GM12874 (cell line): ENCODE data around the gene IMPA2.

Experiments
- TF ChIP-seq, protein P1 (sequence below): IDR thresholded peaks from 2 replicates; pipeline ENCODE4 v1.5.1; 2011; ENCODE audit warnings: low read depth, mild to moderate bottlenecking, control low read depth, low read length, moderate library complexity; ENCODE audit not compliant: insufficient read depth

Gene IMPA2

DNA sequence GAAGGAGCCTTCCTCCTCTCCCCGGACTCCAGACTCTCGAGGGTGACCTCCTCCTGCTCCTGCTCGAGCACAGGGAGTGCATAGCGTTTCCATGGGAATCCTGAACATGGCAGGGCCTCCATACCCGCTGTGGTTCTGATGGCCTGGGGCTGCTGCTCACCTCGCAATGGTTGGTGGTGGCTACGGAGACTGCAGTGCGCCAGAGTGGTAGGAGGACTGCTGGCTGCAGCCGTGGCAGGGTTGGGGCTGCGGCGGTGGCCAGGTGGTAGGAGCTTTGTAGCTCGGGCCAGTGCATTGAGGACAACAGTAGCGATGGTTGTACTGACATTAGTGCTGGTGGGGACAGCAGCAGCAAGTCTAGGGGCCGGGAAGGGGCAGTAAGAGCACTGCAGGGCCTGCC lies 80.4 kb downstream of the IMPA2 start:
- TF ChIP-seq, protein P1, sequence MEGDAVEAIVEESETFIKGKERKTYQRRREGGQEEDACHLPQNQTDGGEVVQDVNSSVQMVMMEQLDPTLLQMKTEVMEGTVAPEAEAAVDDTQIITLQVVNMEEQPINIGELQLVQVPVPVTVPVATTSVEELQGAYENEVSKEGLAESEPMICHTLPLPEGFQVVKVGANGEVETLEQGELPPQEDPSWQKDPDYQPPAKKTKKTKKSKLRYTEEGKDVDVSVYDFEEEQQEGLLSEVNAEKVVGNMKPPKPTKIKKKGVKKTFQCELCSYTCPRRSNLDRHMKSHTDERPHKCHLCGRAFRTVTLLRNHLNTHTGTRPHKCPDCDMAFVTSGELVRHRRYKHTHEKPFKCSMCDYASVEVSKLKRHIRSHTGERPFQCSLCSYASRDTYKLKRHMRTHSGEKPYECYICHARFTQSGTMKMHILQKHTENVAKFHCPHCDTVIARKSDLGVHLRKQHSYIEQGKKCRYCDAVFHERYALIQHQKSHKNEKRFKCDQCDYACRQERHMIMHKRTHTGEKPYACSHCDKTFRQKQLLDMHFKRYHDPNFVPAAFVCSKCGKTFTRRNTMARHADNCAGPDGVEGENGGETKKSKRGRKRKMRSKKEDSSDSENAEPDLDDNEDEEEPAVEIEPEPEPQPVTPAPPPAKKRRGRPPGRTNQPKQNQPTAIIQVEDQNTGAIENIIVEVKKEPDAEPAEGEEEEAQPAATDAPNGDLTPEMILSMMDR: no peak

DNA sequence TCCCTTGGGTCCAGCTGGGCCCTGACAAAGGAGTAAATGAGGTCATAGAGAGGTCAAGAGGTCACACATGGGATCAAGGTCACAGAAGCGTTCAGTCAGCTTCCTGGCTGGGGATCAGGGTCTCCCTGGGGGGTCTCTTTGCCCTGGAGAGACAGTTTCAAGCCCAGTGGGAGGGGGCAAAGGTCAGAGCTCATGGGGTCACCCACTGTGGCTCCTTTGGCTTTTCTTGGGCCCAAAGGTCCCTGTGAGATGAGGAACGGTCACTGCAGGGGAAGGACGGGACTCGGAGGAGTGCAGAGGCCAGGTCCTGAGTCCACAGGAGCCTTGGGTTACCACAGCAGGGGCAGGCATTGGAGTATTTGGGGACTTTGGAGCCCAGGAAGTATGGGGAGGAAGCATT lies 81.7 kb downstream of the IMPA2 start:
- TF ChIP-seq, protein P1: no peak

DNA sequence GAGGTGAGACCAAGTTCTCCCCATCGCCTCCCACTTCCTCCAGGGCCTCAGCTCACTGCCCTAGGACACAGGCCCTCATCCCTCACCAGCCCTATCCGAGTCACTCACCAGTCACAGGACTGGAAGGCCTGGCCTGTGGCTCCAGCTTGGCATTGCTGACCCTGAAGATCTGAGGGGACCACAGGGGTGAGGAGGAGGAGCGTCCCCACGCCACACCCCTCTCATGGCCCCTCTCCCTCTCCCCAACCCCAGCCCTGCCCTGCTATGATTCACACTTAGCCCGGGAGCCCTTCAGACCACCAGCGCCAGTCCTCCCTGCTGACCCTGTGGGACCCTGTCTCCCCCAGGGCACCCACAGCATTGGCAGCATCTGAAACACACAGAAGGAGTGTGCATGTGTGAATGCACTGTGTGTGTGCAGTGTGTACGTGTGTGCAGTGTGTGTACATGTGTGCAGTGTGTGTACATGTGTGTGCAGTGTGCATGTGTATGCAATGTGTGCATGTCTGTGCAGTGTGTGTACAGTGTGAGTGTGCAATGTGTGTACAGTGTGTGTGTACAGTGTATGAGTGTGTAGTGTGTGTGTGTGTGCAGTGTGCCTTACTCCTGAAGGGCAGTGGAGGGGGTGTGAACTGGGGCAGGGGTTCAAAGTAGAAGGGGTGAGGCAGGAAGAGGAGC lies 82.9 kb downstream of the IMPA2 start:
- TF ChIP-seq, protein P1: no peak

DNA sequence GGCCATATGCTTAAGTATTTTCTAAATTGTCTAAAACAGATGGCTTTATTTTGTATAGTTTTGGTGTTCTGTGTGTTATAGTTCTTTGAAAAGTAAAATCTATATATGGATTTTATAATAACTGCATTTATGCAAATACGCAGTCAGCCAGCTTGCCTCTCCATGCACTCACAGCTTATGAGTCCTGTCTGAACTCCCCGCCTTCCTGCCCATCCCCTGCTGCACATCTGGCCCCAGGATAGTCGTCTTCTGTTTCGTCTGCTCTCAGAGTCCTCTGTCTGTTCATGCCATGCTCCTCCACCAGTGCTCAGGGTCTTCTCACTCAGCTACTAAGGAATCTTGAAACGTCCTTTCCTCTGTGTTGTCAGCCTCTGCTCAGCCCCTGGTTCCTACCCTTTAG lies 84.1 kb downstream of the IMPA2 start:
- TF ChIP-seq, protein P1: no peak

DNA sequence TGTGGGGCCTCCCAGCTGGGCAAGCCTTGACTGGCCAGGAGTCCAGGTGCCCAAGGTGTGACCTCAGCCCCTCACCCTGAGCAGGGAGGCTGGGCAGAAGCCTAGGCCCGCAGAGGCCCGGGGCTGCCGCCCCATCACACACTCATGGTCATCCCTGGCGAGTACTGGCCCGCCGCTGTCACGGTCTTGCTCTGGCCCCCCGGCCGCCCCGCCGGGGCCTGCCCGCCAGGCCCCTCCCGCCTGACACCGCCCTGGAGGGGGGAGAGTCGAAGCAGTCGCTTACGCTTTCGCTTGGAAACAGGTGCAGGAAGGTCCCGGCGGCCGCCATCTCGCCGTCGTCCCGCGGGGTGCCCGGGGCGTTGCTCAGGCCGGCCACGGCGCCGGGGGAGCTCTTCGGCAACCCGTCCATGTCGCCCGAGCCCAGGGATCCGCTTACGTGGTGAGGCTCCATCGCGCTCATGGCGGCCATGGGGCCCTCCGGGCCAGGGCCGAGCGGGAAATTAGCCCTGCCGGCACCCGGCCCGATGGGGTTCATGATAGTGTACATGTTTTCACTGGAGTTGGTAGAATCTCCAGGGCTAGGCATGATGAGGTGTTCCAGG lies 85.7 kb downstream of the IMPA2 start:
- TF ChIP-seq, protein P1: no peak

DNA sequence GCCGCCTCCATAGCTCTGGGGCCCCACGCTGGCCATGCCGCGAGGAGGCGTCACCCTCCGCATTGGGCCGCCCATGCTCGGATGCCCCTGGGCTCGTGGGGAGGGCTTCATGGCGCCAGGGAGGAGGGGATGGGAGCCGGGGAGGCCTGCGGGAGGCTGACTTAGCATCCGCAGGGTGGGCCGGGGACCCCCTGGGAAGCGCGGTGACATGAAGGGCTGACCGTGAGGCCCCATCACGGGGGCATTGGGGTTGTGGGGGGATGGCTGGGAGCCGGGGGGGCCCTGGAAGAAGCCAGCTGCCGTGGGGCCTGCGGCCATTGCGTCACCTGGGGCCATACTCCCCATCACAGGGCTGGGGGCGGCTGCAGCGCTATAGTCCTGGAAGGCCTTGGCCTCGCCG lies 86.4 kb downstream of the IMPA2 start:
- TF ChIP-seq, protein P1: no peak

DNA sequence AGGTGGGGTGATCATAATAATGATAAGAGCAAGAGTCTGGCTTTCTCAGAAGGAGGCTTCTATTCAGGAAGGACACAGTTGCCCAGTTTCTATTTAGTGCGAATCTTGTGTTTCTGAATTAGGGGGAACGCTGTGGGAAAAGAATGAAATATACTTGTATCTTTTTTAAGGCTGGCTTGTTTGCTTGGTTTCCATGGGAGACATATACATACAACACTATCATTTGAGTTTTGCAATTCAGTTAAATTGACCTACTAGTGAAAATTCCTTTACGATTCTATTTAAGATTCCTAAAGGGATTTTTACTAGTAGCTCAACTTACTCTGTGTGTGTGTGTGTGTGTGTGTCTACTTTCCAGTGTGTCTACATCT lies 87.6 kb downstream of the IMPA2 start:
- TF ChIP-seq, protein P1: no peak
